Kidney (tissue), 14 donors: Measurements from ENCODE around the gene TRERF1. TPM values are rescaled to one million over a fixed set of nuclear protein-coding genes. Genes with fewer than 3 reads are reported as not detected.

Experiments
- DNase-seq, 5 donors: peaks; one replicate each; pipeline ENCODE4 v3.0.0-alpha.2; 2013 to 2020
- FAIRE-seq: peaks from 2 replicates; lab custom pipeline; 2012; peaks lifted over from hg19 to GRCh38; lab: Jason Lieb, UNC
- H3K27ac ChIP-seq, 2 donors: one replicate each; pipeline ENCODE4 v1.7.0; 2013; ENCODE audit warnings: low read depth in 2 of 2, low read length in 2 of 2, inconsistent platforms in 1 of 2
- H3K27me3 ChIP-seq: one replicate; pipeline ENCODE4 v1.7.1; 2013; ENCODE audit warnings: low read length, inconsistent platforms; ENCODE audit not compliant: control insufficient read depth, insufficient read depth
- H3K36me3 ChIP-seq, 3 donors: one replicate each; pipeline versions ENCODE4 v1.7.0 to v1.7.1; 2013; ENCODE audit warnings: low read length in 3 of 3, control low read depth in 1 of 3, inconsistent platforms in 1 of 3; ENCODE audit not compliant: insufficient read depth in 3 of 3, control insufficient read depth in 2 of 3
- H3K4me1 ChIP-seq, 3 donors: one replicate each; pipeline versions ENCODE4 v1.7.0 to v1.7.1; 2013; ENCODE audit warnings: low read length in 3 of 3, inconsistent platforms in 1 of 3, low read depth in 1 of 3; ENCODE audit not compliant: control insufficient read depth in 2 of 3, insufficient read depth in 2 of 3
- H3K4me3 ChIP-seq, 3 donors: one replicate each; pipeline versions ENCODE4 v1.7.0 to v1.8.1; 2013; ENCODE audit warnings: low read length in 3 of 3, control low read depth in 1 of 3, inconsistent platforms in 1 of 3
- H3K9ac ChIP-seq, 3 donors: one replicate each; pipeline versions ENCODE4 v1.7.0 to v1.7.1; 2013; ENCODE audit warnings: low read length in 3 of 3, control low read depth in 1 of 3, inconsistent platforms in 1 of 3
- H3K9me3 ChIP-seq, 3 donors: one replicate each; pipeline versions ENCODE4 v1.7.0 to v1.7.1; 2013; ENCODE audit warnings: low read length in 3 of 3, control low read depth in 1 of 3, inconsistent platforms in 1 of 3; ENCODE audit not compliant: control insufficient read depth in 2 of 3, insufficient read depth in 1 of 3
- CTCF ChIP-seq: IDR thresholded peaks from 3 replicates; pipeline ENCODE4 v1.5.1; 2012; ENCODE audit warnings: mild to moderate bottlenecking, moderate library complexity, borderline replicate concordance; ENCODE audit not compliant: insufficient read depth; ENCODE audit errors: extremely low read depth
- intact Hi-C: fragments of 100-400 bp; cut with DNase I; formaldehyde crosslinking; loops from one replicate; pipeline ENCODE4 v1.11.1; 2022
- polyA plus RNA-seq: library from polyadenylated mRNA; stranded (reverse); fragments of 350-450 nt; fragmentation: Illumina TruSeq; extraction: RNeasy Lipid Tissue Mini Kit (QIAGEN cat#74804); gene quantifications from one replicate; pipeline ENCODE4 v1.2.3, GENCODE V29; 2014; ENCODE audit warnings: low read depth, low replicate concordance; ENCODE audit not compliant: insufficient read depth
- total RNA-seq: library from RNA; stranded (reverse); fragmentation: NEBNext Ultra II Directional; extraction: Animal tissue kit (Norgen Biotek cat#: 25700); gene quantifications from one replicate; pipeline ENCODE4 v1.2.1, GENCODE V29; 2021
- donor health status: control.
- donor health status: control.
- donor health status: control.
- donor health status: control.
- donor health status: control.
- donor health status: DM: yes; HTN: yes; CAD: no.
- donor health status: Normal renal cell carcinoma (clear cell type).

Gene TRERF1
- total and polyA plus RNA-seq, 2 donors from 2014 or later, result 1.5 to 8.4 TPM

GRCh38 chr6:42366999-42367352 lies 84.8 kb downstream of the TRERF1 start:
- peak overlapping the region in 1 of 2 donors; percentile 2 for H3K27ac ChIP-seq
- no peaks in the 10 kb centered on the region for H3K36me3 ChIP-seq
- no peak overlapping the region for H3K9ac ChIP-seq
- no peak for TF ChIP-seq CTCF
- intact Hi-C loops, result no loop called here
- FAIRE-seq (no peak), DNase-seq (no peak)
- H3K9me3 ChIP-seq, result no peaks in the 10 kb centered on the region
- peaks cover 0 to 9% (median 4%) of the 10 kb centered on the region in 3 donors for H3K4me1 ChIP-seq
- no peak overlapping the region for H3K4me3 ChIP-seq
- H3K27me3 ChIP-seq, result no peaks in the 10 kb centered on the region

GRCh38 chr6:42366011-42366705 lies 85.6 kb downstream of the TRERF1 start:
- peaks cover 0 to under 1% (median 0%) of the 10 kb centered on the region in 3 donors for H3K36me3 ChIP-seq
- DNase-seq, result no peak
- H3K27ac ChIP-seq, result no peak overlapping the region
- peaks cover 0 to 9% (median 4%) of the 10 kb centered on the region in 3 donors for H3K4me1 ChIP-seq
- no peak overlapping the region for H3K4me3 ChIP-seq
- no peak for FAIRE-seq
- no peak for TF ChIP-seq CTCF
- H3K9me3 ChIP-seq, result peaks cover 0 to under 1% (median 0%) of the 10 kb centered on the region in 3 donors
- H3K27me3 ChIP-seq, result no peaks in the 10 kb centered on the region
- no peak overlapping the region for H3K9ac ChIP-seq
- intact Hi-C loops, result no loop called here

GRCh38 chr6:42365021-42365420 lies 86.7 kb downstream of the TRERF1 start:
- H3K9me3 ChIP-seq, result peaks cover 0 to 4% (median 0%) of the 10 kb centered on the region in 3 donors
- no peaks in the 10 kb centered on the region for H3K27me3 ChIP-seq
- H3K4me1 ChIP-seq, result peaks cover 0 to 9% (median 4%) of the 10 kb centered on the region in 3 donors
- no peak overlapping the region for H3K4me3 ChIP-seq
- no peak overlapping the region for H3K9ac ChIP-seq
- H3K27ac ChIP-seq, result no peak overlapping the region
- FAIRE-seq (no peak), DNase-seq (no peak)
- intact Hi-C loops, result no loop called here
- no peak for TF ChIP-seq CTCF
- H3K36me3 ChIP-seq, result peaks cover 0 to 2% (median 0%) of the 10 kb centered on the region in 3 donors
